Smooth muscle cell (in vitro differentiated cells): Measurements from ENCODE around the gene IQCM. TPM values are rescaled to one million over a fixed set of nuclear protein-coding genes. Genes with fewer than 3 reads are reported as not detected.
A peak's percentile ranks its signal among the peaks of the same experiment; 100 is the strongest.

Experiments
- DNase-seq: peaks from one replicate; lab custom pipeline; 2025; ENCODE audit not compliant: unreplicated experiment; lab: John Stamatoyannopoulos, UW
- H2AFZ ChIP-seq: fragments of 200-600 bp; sonication (generic); 2 replicates; pipeline ENCODE4 v1.6.0; 2016; ENCODE audit warnings: antibody characterized with exemption, low read depth, mild to moderate bottlenecking
- H3F3A ChIP-seq: fragments of 200-600 bp; sonication (generic); 2 replicates; pipeline ENCODE4 v1.6.0; 2017; ENCODE audit warnings: antibody characterized with exemption, low read depth
- H3K27ac ChIP-seq: fragments of 200-600 bp; sonication (generic); 2 replicates; pipeline ENCODE4 v1.5.1; 2016; ENCODE audit warnings: low read depth, mild to moderate bottlenecking
- H3K27me3 ChIP-seq: fragments of 200-600 bp; sonication (generic); 2 replicates; pipeline ENCODE4 v1.6.1; 2016; ENCODE audit warnings: low read depth, mild to moderate bottlenecking
- H3K36me3 ChIP-seq: fragments of 200-600 bp; sonication (generic); 2 replicates; pipeline ENCODE4 v1.5.1; 2016; ENCODE audit warnings: low read depth
- H3K4me1 ChIP-seq: fragments of 200-600 bp; sonication (generic); 2 replicates; pipeline ENCODE4 v1.5.1; 2016; ENCODE audit warnings: low read depth
- H3K4me2 ChIP-seq: fragments of 200-600 bp; sonication (generic); 2 replicates; pipeline ENCODE4 v1.6.0; 2016; ENCODE audit warnings: mild to moderate bottlenecking
- H3K4me3 ChIP-seq: fragments of 200-600 bp; sonication (generic); 2 replicates; pipeline ENCODE4 v1.5.1; 2016; ENCODE audit warnings: mild to moderate bottlenecking
- H3K79me2 ChIP-seq: fragments of 200-600 bp; sonication (generic); 2 replicates; pipeline ENCODE4 v1.6.0; 2016; ENCODE audit warnings: low read depth, mild to moderate bottlenecking
- H3K9ac ChIP-seq: fragments of 200-600 bp; sonication (generic); 2 replicates; pipeline ENCODE4 v1.6.0; 2016; ENCODE audit warnings: low read depth
- H3K9me3 ChIP-seq: fragments of 200-600 bp; sonication (generic); replicated peaks from 2 replicates; pipeline ENCODE4 v1.5.1; 2016; ENCODE audit warnings: low read depth
- H4K20me1 ChIP-seq: fragments of 200-600 bp; sonication (generic); 2 replicates; pipeline ENCODE4 v1.6.0; 2016; ENCODE audit warnings: low read depth
- WGBS: methylation state at CpG from one replicate; pipeline ENCODE4 v1.1.7; 2016; ENCODE audit warnings: low lambda C conversion rate; 5-methylcytosine and 5-hydroxymethylcytosine counted together
- polyA plus RNA-seq: library from polyadenylated mRNA; unstranded; fragments of >200 nt; fragmentation: Nextera tagmentation; extraction: Ambion mirVana; gene quantifications from 2 replicates; pipeline ENCODE4 v1.2.1, GENCODE V29; 2016
- total RNA-seq: library from RNA; depleted of rRNA; stranded (reverse); fragments of >200 nt; gene quantifications from 2 replicates; pipeline ENCODE4 v1.2.3, GENCODE V29; 2014
- TF ChIP-seq, protein P1 (sequence below): fragments of 200-600 bp; sonication (generic); IDR thresholded peaks from 2 replicates; pipeline ENCODE4 v1.5.1; 2017; ENCODE audit warnings: borderline replicate concordance, mild to moderate bottlenecking, antibody characterized with exemption; ENCODE audit not compliant: insufficient read depth, poor library complexity, severe bottlenecking

Gene IQCM
- total and polyA plus RNA-seq, 2 experiments from 2014 or later = not detected

DNA sequence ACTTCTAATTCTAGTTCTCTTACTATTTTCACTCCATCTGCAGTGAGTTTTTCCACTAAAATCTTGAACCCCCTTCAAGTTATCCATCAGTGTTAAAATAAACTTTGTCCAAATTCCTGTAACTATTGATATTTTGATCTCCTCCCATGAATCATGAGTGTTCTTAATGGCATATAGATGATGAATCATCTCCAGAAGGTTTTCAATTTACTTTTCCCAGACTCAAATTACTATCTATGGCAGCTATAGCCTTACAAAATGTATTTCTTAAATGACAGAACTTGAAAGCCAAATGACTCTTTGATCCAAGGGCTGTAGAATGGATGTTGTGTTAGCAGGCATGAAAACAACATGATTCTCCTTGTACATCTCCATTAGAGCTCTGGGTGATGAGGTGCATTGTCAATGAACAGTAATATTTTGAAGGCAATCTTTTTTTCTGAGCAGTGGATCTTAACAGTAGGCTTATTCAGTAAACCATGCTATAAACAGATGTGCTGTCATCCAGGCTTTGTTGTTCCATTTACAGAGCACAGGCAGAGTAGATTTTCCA, 16.1 kb upstream of the IQCM start:
- H3F3A ChIP-seq = no peaks in the 10 kb centered on the region
- H3K27me3 ChIP-seq = no peaks in the 10 kb centered on the region
- TF ChIP-seq, protein P1, sequence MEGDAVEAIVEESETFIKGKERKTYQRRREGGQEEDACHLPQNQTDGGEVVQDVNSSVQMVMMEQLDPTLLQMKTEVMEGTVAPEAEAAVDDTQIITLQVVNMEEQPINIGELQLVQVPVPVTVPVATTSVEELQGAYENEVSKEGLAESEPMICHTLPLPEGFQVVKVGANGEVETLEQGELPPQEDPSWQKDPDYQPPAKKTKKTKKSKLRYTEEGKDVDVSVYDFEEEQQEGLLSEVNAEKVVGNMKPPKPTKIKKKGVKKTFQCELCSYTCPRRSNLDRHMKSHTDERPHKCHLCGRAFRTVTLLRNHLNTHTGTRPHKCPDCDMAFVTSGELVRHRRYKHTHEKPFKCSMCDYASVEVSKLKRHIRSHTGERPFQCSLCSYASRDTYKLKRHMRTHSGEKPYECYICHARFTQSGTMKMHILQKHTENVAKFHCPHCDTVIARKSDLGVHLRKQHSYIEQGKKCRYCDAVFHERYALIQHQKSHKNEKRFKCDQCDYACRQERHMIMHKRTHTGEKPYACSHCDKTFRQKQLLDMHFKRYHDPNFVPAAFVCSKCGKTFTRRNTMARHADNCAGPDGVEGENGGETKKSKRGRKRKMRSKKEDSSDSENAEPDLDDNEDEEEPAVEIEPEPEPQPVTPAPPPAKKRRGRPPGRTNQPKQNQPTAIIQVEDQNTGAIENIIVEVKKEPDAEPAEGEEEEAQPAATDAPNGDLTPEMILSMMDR = no peak
- no peak overlapping the region for H2AFZ ChIP-seq
- H3K9me3 ChIP-seq = no peaks in the 10 kb centered on the region
- H3K4me1 ChIP-seq = no peaks in the 10 kb centered on the region
- no peak for DNase-seq
- no peaks in the 10 kb centered on the region for H3K36me3 ChIP-seq
- H4K20me1 ChIP-seq = no peaks in the 10 kb centered on the region
- no peak overlapping the region for H3K27ac ChIP-seq
- no peak overlapping the region for H3K9ac ChIP-seq
- no peaks in the 10 kb centered on the region for H3K79me2 ChIP-seq
- no peak overlapping the region for H3K4me2 ChIP-seq
- no peak overlapping the region for H3K4me3 ChIP-seq

DNA sequence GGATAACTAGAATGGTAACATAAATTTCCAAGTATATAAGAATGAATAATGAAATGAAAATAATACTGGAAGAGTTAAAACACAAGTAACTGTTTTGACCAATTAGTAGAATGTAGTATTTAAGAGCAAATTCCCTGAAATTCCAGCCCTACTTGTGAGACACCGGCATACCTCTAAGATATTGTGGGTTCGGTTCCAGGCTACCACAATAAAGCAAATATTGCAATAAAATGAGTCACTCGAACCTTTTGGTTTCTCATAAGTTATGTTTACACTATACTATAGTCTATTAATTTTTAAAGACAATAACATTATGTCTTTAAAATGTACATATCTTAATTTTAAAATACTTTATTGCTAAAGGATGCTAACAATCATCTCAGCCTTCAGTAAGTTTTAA, 15.2 kb upstream of the IQCM start:
- WGBS = 81% methylated on average over 3 of the region's 3 CpGs
- Histone ChIP-seq H3K4me3 (no peak overlapping the region), H3F3A (no peaks in the 10 kb centered on the region), H3K9ac (no peak overlapping the region), H2AFZ (no peak overlapping the region), H3K27me3 (no peaks in the 10 kb centered on the region), H3K79me2 (no peaks in the 10 kb centered on the region), H4K20me1 (no peaks in the 10 kb centered on the region), H3K4me2 (no peak overlapping the region), H3K4me1 (no peaks in the 10 kb centered on the region), H3K36me3 (no peaks in the 10 kb centered on the region), H3K9me3 (no peaks in the 10 kb centered on the region), H3K27ac (no peak overlapping the region)
- no peak for DNase-seq
- TF ChIP-seq, protein P1 = no peak

DNA sequence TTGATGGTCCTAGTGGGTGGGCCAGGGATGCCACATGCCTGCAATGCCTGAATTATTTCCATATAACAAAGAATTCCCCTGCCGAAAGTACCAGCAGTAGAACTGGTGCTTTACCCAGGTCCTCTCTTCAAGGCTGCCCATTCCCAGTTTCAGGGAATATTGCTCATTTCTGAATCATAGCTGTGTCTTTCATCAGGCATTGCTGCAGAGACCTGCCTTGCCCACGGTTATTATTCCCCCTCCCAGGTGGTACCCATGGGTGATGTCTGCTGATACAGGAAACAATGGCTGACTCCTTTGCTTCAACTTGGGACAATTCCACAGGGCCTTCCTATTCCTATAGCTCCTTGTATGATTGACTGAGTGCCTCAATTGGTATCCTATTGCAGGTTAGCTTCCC, 9.7 kb upstream of the IQCM start:
- H3K27me3 ChIP-seq = no peaks in the 10 kb centered on the region
- no peak overlapping the region for H3K4me2 ChIP-seq
- no peak overlapping the region for H3K9ac ChIP-seq
- no peak for DNase-seq
- H3F3A ChIP-seq = no peaks in the 10 kb centered on the region
- H4K20me1 ChIP-seq = no peaks in the 10 kb centered on the region
- no peaks in the 10 kb centered on the region for H3K79me2 ChIP-seq
- WGBS = 89% methylated on average over 2 of the region's 2 CpGs
- H3K9me3 ChIP-seq = no peaks in the 10 kb centered on the region
- no peak overlapping the region for H3K27ac ChIP-seq
- TF ChIP-seq, protein P1 = no peak
- no peaks in the 10 kb centered on the region for H3K36me3 ChIP-seq
- H2AFZ ChIP-seq = no peak overlapping the region
- no peaks in the 10 kb centered on the region for H3K4me1 ChIP-seq
- no peak overlapping the region for H3K4me3 ChIP-seq

DNA sequence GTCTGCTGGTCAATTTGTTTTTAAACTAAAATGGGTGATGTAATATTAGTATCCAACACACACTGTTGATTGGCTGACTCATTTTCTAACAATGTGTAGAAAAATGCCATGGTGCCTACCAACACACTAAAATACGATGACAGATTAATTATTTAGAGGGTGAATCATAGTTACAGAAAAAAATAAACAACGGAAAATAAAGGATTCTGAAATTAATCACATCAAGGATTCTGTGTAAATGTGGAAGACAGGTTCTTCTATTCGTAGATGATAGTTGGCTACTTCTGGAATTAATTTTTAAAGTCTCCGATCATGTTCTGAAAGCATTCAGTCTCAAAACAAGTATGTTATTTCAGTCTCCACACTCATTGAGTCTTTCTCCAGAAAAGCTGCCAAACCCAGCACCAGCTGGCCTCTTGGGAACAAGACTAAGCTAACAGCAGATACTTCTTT, 8.2 kb upstream of the IQCM start:
- Histone ChIP-seq H2AFZ (no peak overlapping the region), H3K27ac (peak overlapping the region; percentile 44), H3K9me3 (no peaks in the 10 kb centered on the region), H3K79me2 (no peaks in the 10 kb centered on the region), H3F3A (no peaks in the 10 kb centered on the region), H3K36me3 (no peaks in the 10 kb centered on the region), H3K9ac (no peak overlapping the region), H4K20me1 (no peaks in the 10 kb centered on the region), H3K4me2 (peak overlapping the region; percentile 20), H3K27me3 (no peaks in the 10 kb centered on the region), H3K4me1 (no peaks in the 10 kb centered on the region), H3K4me3 (no peak overlapping the region)
- TF ChIP-seq, protein P1 = no peak
- no peak for DNase-seq
- 64% methylated on average over 4 of the region's 4 CpGs for WGBS
